ENCODE data around the gene CUL7. TPM values are rescaled to one million over a fixed set of nuclear protein-coding genes. Genes with fewer than 3 reads are reported as not detected.
"Not testable (repeated sequence)": the region's sequence is repeated elsewhere in the genome, so short reads cannot be mapped to it uniquely, and the experiment has no call there.

Gene CUL7
- total and polyA plus RNA-seq, 2 experiments from 2014 or later = 21.8 to 54.1 TPM

DNA sequence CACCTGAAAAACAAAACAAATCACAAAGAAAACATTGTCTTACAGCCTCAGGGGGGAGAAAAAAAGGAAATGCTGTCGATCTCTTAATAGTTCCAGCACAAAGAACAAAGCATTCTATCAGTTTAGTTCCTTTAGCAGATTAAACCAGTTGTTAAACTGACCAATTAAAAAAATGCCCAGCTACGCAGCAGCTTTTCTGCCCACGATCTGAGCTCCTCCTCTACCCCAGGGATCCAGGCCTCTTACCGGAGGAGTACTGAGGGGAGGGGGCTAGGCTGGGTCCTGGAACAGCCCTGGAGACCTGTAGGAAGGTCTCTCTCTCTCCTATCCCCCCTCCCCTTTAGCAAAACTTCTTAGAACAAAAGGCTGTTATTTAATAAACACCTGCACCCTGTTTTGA, 35.8 kb upstream of the CUL7 start:
- H4K20me1 ChIP-seq (ENCODE audit: insufficient read depth) = no peaks in the 10 kb centered on the region; the same call in 1 of the 2 replicates
- H3K4me3 ChIP-seq = no peak overlapping the region
- peaks cover 34% of the 10 kb centered on the region for H3K4me1 ChIP-seq (ENCODE audit: insufficient read depth)
- WGBS, 2 experiments (ENCODE audit: low coverage in 1 of 2, low lambda C conversion rate in 2 of 2, missing lambda C conversion rate in 2 of 2) = 33 to 44% methylated on average over 4 of the region's 4 CpGs
- H3F3A ChIP-seq (ENCODE audit: insufficient read depth) = peaks cover 20% of the 10 kb centered on the region
- DNase-seq = no peak
- no peaks in the 10 kb centered on the region for H3K9me2 ChIP-seq (ENCODE audit: insufficient read depth)
- H3K9ac ChIP-seq = no peak overlapping the region
- peak overlapping the region; percentile 26; the same call in 1 of the 2 replicates for H3K27ac ChIP-seq
- H3K79me2 ChIP-seq (ENCODE audit: insufficient read depth) = peaks cover 100% of the 10 kb centered on the region
- in situ Hi-C loops (cut with MboI) = no loop called here
- no peak overlapping the region for H2AFZ ChIP-seq
- no peak for TF ChIP-seq EZH2phosphoT487 (IDR thresholded peaks at IDR 0.05; ENCODE audit: insufficient read depth, low read depth)
- TF ChIP-seq EZH2 (IDR thresholded peaks at IDR 0.05; ENCODE audit: insufficient read depth, poor library complexity, severe bottlenecking) = no peak
- H3K9me3 ChIP-seq (ENCODE audit: low read depth) = no peaks in the 10 kb centered on the region
- H3K36me3 ChIP-seq (ENCODE audit: low read depth) = no peaks in the 10 kb centered on the region
- no peaks in the 10 kb centered on the region for H3K27me3 ChIP-seq (replicated peaks; ENCODE audit: insufficient read depth)
- H3K4me2 ChIP-seq (ENCODE audit: unreplicated experiment) = no peak overlapping the region

DNA sequence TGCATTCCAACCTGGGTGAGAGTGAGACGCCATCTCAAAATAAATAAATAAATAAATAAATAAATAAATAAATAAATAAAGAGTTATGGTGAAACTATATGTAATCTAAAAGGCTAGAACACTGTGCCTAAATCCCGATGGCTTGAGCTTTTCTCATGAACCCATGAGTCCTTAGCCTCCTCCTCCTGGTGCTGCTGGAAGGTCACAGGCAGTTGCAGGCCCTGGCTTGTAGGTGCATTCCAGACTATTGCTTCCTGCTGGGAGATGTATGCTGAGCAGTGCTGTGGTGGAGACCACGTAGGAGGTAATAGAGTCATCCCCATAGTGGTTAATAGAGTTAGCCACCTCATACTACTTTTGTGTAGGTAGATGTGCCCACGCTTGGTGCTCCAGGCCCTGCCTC, 35.0 kb upstream of the CUL7 start:
- Histone ChIP-seq H3K4me3 (no peak overlapping the region), H2AFZ (no peak overlapping the region), H3K27ac (0 out of 2 replicates have a peak overlapping the region, but pooled peaks have one; percentile 26), H4K20me1 (ENCODE audit: insufficient read depth) (no peaks in the 10 kb centered on the region; the same call in 1 of the 2 replicates), H3F3A (ENCODE audit: insufficient read depth) (peaks cover 19% of the 10 kb centered on the region; the same call in 1 of the 2 replicates), H3K27me3 (replicated peaks; ENCODE audit: insufficient read depth) (no peaks in the 10 kb centered on the region), H3K4me2 (ENCODE audit: unreplicated experiment) (no peak overlapping the region), H3K36me3 (ENCODE audit: low read depth) (no peaks in the 10 kb centered on the region), H3K9ac (no peak overlapping the region), H3K79me2 (ENCODE audit: insufficient read depth) (peaks cover 100% of the 10 kb centered on the region), H3K9me2 (ENCODE audit: insufficient read depth) (no peaks in the 10 kb centered on the region), H3K4me1 (ENCODE audit: insufficient read depth) (peaks cover 29% of the 10 kb centered on the region), H3K9me3 (ENCODE audit: low read depth) (no peaks in the 10 kb centered on the region)
- TF ChIP-seq EZH2phosphoT487 (IDR thresholded peaks at IDR 0.05; ENCODE audit: insufficient read depth, low read depth) (no peak), EZH2 (IDR thresholded peaks at IDR 0.05; ENCODE audit: insufficient read depth, poor library complexity, severe bottlenecking) (no peak)
- in situ Hi-C loops (cut with MboI) = no loop called here
- WGBS, 2 experiments (ENCODE audit: low coverage in 1 of 2, low lambda C conversion rate in 2 of 2, missing lambda C conversion rate in 2 of 2) = 82 to 88% methylated on average over 4 of the region's 4 CpGs
- peak; percentile 48 for DNase-seq

DNA sequence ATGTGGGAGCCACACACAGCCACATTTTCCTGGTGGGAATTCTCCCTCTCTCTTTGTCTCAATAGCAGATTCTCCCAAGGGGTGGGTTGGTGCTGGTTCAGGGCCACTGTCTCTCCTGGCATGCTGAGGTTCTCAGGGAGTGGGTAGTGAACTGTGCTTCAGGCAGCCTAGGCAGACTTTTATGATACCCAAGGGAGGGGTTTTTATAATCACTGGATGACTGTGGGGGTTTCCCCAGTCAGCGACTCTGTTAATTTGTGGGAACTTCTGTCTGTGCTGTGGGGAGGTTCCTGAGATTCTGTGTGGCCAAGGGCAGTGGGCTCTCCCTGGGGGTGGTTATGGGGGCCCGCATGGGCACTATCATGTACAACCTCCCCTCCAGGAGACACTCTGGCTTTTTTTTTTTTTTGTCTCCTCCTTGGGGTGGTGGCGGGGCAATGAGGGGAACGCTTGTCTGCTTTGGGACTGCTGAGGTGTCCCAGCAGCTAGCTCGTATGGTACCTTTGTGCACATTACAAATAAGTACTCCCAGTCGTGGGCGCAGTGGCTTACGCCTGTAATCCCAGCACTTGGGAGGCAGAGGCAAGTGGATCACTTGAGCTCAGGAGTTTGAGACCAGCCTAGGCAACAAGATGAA, 32.5 kb upstream of the CUL7 start:
- Histone ChIP-seq H3K9ac (no peak overlapping the region), H3K27me3 (replicated peaks; ENCODE audit: insufficient read depth) (no peaks in the 10 kb centered on the region), H3K4me3 (no peak overlapping the region), H3K4me2 (ENCODE audit: unreplicated experiment) (no peak overlapping the region), H4K20me1 (ENCODE audit: insufficient read depth) (no peaks in the 10 kb centered on the region; the same call in 1 of the 2 replicates), H3K4me1 (ENCODE audit: insufficient read depth) (peaks cover 20% of the 10 kb centered on the region), H3K9me3 (ENCODE audit: low read depth) (no peaks in the 10 kb centered on the region), H2AFZ (no peak overlapping the region), H3K36me3 (ENCODE audit: low read depth) (no peaks in the 10 kb centered on the region), H3K27ac (no peak overlapping the region), H3K9me2 (ENCODE audit: insufficient read depth) (no peaks in the 10 kb centered on the region), H3F3A (ENCODE audit: insufficient read depth) (peaks cover 9% of the 10 kb centered on the region; the same call in 1 of the 2 replicates), H3K79me2 (ENCODE audit: insufficient read depth) (peaks cover 100% of the 10 kb centered on the region)
- in situ Hi-C loops (cut with MboI) = no loop called here
- 81 to 87% methylated on average over 8 of the region's 8 CpGs for WGBS, 2 experiments (ENCODE audit: low coverage in 1 of 2, low lambda C conversion rate in 2 of 2, missing lambda C conversion rate in 2 of 2)
- peak; percentile 35 for DNase-seq
- TF ChIP-seq EZH2phosphoT487 (IDR thresholded peaks at IDR 0.05; ENCODE audit: insufficient read depth, low read depth) (no peak), EZH2 (IDR thresholded peaks at IDR 0.05; ENCODE audit: insufficient read depth, poor library complexity, severe bottlenecking) (no peak)

DNA sequence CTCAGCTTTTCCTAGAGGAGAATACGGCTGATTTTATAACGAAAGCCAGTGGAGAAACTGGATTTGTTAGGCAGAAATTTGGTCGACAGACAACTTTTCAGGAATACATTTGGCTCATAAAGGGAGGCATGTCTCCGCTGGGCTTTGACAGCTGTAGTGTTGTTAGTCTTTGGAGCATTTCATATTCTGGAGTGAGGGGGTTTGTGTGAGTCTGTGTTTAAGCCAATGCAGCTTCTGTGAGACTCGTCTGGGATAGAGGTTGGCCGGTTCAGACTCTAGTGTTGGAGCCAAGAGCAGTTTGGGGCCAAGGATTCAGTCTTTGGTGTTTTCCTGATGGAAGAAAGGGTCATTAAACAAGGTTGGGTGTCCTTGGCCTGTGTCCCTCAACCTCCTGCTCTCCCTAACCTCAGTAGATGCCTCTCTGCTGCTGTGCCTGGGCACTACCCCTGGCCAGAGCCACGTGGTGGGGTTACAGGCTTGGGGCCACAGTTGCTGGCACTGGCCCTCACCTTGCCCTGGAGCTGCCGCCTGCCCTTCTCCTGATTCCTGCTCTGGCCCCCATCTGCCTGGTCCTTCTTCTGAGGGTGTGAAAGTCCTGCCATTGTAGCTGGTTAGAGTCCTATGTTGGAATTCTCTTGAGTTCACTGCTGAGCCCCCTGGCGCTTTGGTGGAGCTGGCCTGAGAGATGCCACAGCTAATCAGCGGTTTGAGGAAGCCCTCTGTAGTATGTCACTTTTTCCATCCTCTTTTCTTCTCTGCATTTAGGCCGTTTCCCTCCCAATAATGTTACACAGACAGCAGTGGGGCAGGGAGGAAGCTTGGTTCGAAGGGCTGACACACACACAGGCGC, 29.4 kb upstream of the CUL7 start:
- Histone ChIP-seq H3K36me3 (ENCODE audit: low read depth) (no peaks in the 10 kb centered on the region), H3K4me2 (ENCODE audit: unreplicated experiment) (no peak overlapping the region), H3F3A (ENCODE audit: insufficient read depth) (peaks cover 5% of the 10 kb centered on the region; the same call in 1 of the 2 replicates), H3K27ac (no peak overlapping the region), H2AFZ (no peak overlapping the region), H3K9ac (no peak overlapping the region), H3K79me2 (ENCODE audit: insufficient read depth) (peaks cover 100% of the 10 kb centered on the region), H3K9me3 (ENCODE audit: low read depth) (no peaks in the 10 kb centered on the region), H3K4me3 (no peak overlapping the region), H3K4me1 (ENCODE audit: insufficient read depth) (peaks cover 9% of the 10 kb centered on the region), H3K27me3 (replicated peaks; ENCODE audit: insufficient read depth) (no peaks in the 10 kb centered on the region), H3K9me2 (ENCODE audit: insufficient read depth) (no peaks in the 10 kb centered on the region), H4K20me1 (ENCODE audit: insufficient read depth) (no peaks in the 10 kb centered on the region; the same call in 1 of the 2 replicates)
- WGBS, 2 experiments (ENCODE audit: low coverage in 1 of 2, low lambda C conversion rate in 2 of 2, missing lambda C conversion rate in 2 of 2) = 56 to 60% methylated on average over 13 of the region's 13 CpGs
- TF ChIP-seq EZH2phosphoT487 (IDR thresholded peaks at IDR 0.05; ENCODE audit: insufficient read depth, low read depth) = no peak
- in situ Hi-C loops (cut with MboI) = no loop called here
- DNase-seq = no peak

DNA sequence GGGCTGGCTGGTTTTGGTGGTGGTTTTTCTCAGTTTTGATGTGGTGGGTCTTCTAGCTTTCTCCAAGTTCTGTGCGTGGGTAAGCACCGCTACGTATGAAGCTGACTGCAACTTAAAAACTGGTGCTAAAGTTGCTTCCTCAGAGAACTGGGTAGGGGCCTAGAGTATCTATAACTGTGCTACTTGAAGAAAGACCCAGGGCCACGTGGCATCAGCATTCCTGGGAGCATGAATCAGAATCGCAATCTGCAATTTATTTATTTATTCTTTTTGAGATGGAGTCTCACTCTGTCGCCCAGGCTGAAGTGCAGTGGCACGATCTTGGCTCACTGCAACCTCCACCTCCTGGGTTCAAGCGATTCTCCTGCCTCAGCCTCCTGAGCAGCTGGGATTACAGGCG, 28.3 kb upstream of the CUL7 start:
- DNase-seq = peak; percentile 53
- H4K20me1 ChIP-seq (ENCODE audit: insufficient read depth); H3F3A ChIP-seq (ENCODE audit: insufficient read depth); H3K9me2 ChIP-seq (ENCODE audit: insufficient read depth); H3K36me3 ChIP-seq (ENCODE audit: low read depth); H2AFZ ChIP-seq; H3K4me2 ChIP-seq (ENCODE audit: unreplicated experiment); H3K27me3 ChIP-seq (replicated peaks; ENCODE audit: insufficient read depth); H3K4me3 ChIP-seq; in situ Hi-C loops (cut with MboI); H3K9ac ChIP-seq; H3K9me3 ChIP-seq (ENCODE audit: low read depth): not testable (repeated sequence)
- peak overlapping the region; percentile 6 for H3K27ac ChIP-seq
- peaks cover 100% of the 10 kb centered on the region for H3K79me2 ChIP-seq (ENCODE audit: insufficient read depth)
- WGBS, 2 experiments (ENCODE audit: low coverage in 1 of 2, low lambda C conversion rate in 2 of 2, missing lambda C conversion rate in 2 of 2) = 52 to 55% methylated on average over 9 of the region's 9 CpGs
- H3K4me1 ChIP-seq (ENCODE audit: insufficient read depth) = peaks cover 17% of the 10 kb centered on the region
